ENCODE results near the gene TSPYL6. TPM values are rescaled to one million over a fixed set of nuclear protein-coding genes. Genes with fewer than 3 reads are reported as not detected.
A peak's percentile ranks its signal among the peaks of the same experiment; 100 is the strongest.

The TSPYL6 gene
- polyA plus RNA-seq, 1 of the 3 experiments (the other 2 are of a cell fraction), result not detected

- POLR2A ChIA-PET, result interaction anchor here (0.6 kb wide), 1 partner anchor 82 kb away, joined by 3 read pairs; no protein-coding TSS in a partner anchor
Measured at GRCh38 chr2:54224997-54225396, 31.0 kb downstream of the TSPYL6 start.

GRCh38 chr2:54213082-54213481, 42.9 kb downstream of the TSPYL6 start:
- H3K79me2 ChIP-seq (ENCODE audit: insufficient read depth), result no peaks in the 10 kb centered on the region
- WGBS (ENCODE audit: low lambda C conversion rate), result 83% methylated on average over 4 of the region's 4 CpGs
- no peak overlapping the region for H3K4me2 ChIP-seq
- ChIA-PET POLR2A (no interaction called here), CTCF (no interaction called here)
- DNase-seq, result no peak
- no peak overlapping the region for H2AFZ ChIP-seq (ENCODE audit: low read depth)
- H4K20me1 ChIP-seq (ENCODE audit: insufficient read depth), result no peaks in the 10 kb centered on the region
- no peak overlapping the region for H3K27ac ChIP-seq (ENCODE audit: low read depth in 2 of 2, low read length in 1 of 2)
- peaks cover 5% of the 10 kb centered on the region for H3F3A ChIP-seq (replicated peaks; ENCODE audit: insufficient read depth)
- no peaks in the 10 kb centered on the region for H3K9me3 ChIP-seq
- H3K4me1 ChIP-seq (ENCODE audit: control insufficient read depth in 1 of 2, insufficient read depth in 2 of 2, low read depth in 1 of 2, low read length in 1 of 2), result peaks cover 6 to 13% of the 10 kb centered on the region in 2 experiments
- no peaks in the 10 kb centered on the region for H3K27me3 ChIP-seq (ENCODE audit: insufficient read depth)
- TF ChIP-seq TEAD4 (IDR thresholded peaks at IDR 0.05; ENCODE audit: borderline replicate concordance, insufficient read depth), result no peak
- no peaks in the 10 kb centered on the region for H3K9me2 ChIP-seq
- H3K4me3 ChIP-seq (ENCODE audit: low read depth in 2 of 2, low read length in 1 of 2), result no peak overlapping the region
- no peak overlapping the region for H3K9ac ChIP-seq
- H3K36me3 ChIP-seq (replicated peaks in 1 of 2; ENCODE audit: control insufficient read depth in 1 of 2, insufficient read depth in 2 of 2, low read length in 1 of 2), result no peaks in the 10 kb centered on the region

More at GRCh38 chr2:54224997-54225396, 31.0 kb downstream of the TSPYL6 start:
- Histone ChIP-seq H4K20me1 (ENCODE audit: insufficient read depth) (no peaks in the 10 kb centered on the region), H3K36me3 (replicated peaks in 1 of 2; ENCODE audit: control insufficient read depth in 1 of 2, insufficient read depth in 2 of 2, low read length in 1 of 2) (no peaks in the 10 kb centered on the region), H3K9me2 (no peaks in the 10 kb centered on the region), H2AFZ (ENCODE audit: low read depth) (no peak overlapping the region), H3K27ac (ENCODE audit: low read depth in 2 of 2, low read length in 1 of 2) (peak overlapping the region in 1 of 2 experiments; percentile 81; a peak in 2 of 4 replicates), H3F3A (replicated peaks; ENCODE audit: insufficient read depth) (no peaks in the 10 kb centered on the region), H3K4me2 (no peak overlapping the region), H3K4me1 (ENCODE audit: control insufficient read depth in 1 of 2, insufficient read depth in 2 of 2, low read depth in 1 of 2, low read length in 1 of 2) (peaks cover 0 to 30% of the 10 kb centered on the region in 2 experiments; a peak in 2 of 4 replicates), H3K9ac (no peak overlapping the region), H3K27me3 (ENCODE audit: insufficient read depth) (no peaks in the 10 kb centered on the region), H3K9me3 (no peaks in the 10 kb centered on the region), H3K79me2 (ENCODE audit: insufficient read depth) (no peaks in the 10 kb centered on the region), H3K4me3 (ENCODE audit: low read depth in 2 of 2, low read length in 1 of 2) (no peak overlapping the region)
- CTCF ChIA-PET, result interaction anchor here (0.9 to 2.1 kb wide), 2 partner anchors 9 to 18 kb away, joined by 3 to 7 read pairs; no protein-coding TSS in a partner anchor
- TF ChIP-seq EP300 (IDR thresholded peaks at IDR 0.05; ENCODE audit: borderline replicate concordance in 1 of 2, low read depth in 1 of 2, low read length in 1 of 2) (peak in 1 of 2 experiments; percentile 60; a peak in 1 of 4 replicates), GATA2 (CRISPR knock-in tag; IDR thresholded peaks at IDR 0.05) (peak; percentile 51), MAX (IDR thresholded peaks at IDR 0.05; ENCODE audit: low read depth) (no peak), RAD21 (IDR thresholded peaks at IDR 0.05; ENCODE audit: low read length) (peak; percentile 5; the same call in 1 of the 2 replicates), MXI1 (IDR thresholded peaks at IDR 0.05; ENCODE audit: low read depth, low read length) (peak; percentile 62; the same call in 1 of the 2 replicates), GABPA (IDR thresholded peaks at IDR 0.05; ENCODE audit: low read depth) (no peak), FOXJ3 (CRISPR knock-in tag; IDR thresholded peaks at IDR 0.05) (0 out of 2 replicates have a peak, but pooled peaks have one; percentile 63), MEF2A (IDR thresholded peaks at IDR 0.05; ENCODE audit: borderline replicate concordance, low read depth) (no peak), FOXM1 (IDR thresholded peaks at IDR 0.05; ENCODE audit: low read depth) (no peak), CHD2 (IDR thresholded peaks at IDR 0.05; ENCODE audit: low read length, partially characterized antibody) (peak; percentile 59), PBX3 (IDR thresholded peaks at IDR 0.05) (no peak)
- DNase-seq, result peak; percentile 50
- WGBS (ENCODE audit: low lambda C conversion rate), result 90% methylated on average over 2 of the region's 2 CpGs

Measured in SK-N-SH (cell line).